Peyer's patch (tissue), 4 donors: ENCODE results near the gene CNTNAP2.

ENCODE experiments used
- CTCF ChIP-seq, 6 experiments: fragments of 450-650 bp in 4 of 6; fragments of 200-600 bp in 2 of 6; sonication (generic) in 1 of 6; IDR thresholded peaks; one replicate each; pipeline ENCODE4 v1.5.1; 2017 to 2019; ENCODE audit warnings: antibody characterized with exemption in 6 of 6, mild to moderate bottlenecking in 3 of 6, moderate library complexity in 1 of 6
- POLR2A ChIP-seq, 2 donors: fragments of 450-650 bp; IDR thresholded peaks; one replicate each; pipeline ENCODE4 v1.5.1; 2017; ENCODE audit warnings: antibody characterized with exemption in 2 of 2, mild to moderate bottlenecking in 2 of 2, moderate library complexity in 2 of 2

DNA sequence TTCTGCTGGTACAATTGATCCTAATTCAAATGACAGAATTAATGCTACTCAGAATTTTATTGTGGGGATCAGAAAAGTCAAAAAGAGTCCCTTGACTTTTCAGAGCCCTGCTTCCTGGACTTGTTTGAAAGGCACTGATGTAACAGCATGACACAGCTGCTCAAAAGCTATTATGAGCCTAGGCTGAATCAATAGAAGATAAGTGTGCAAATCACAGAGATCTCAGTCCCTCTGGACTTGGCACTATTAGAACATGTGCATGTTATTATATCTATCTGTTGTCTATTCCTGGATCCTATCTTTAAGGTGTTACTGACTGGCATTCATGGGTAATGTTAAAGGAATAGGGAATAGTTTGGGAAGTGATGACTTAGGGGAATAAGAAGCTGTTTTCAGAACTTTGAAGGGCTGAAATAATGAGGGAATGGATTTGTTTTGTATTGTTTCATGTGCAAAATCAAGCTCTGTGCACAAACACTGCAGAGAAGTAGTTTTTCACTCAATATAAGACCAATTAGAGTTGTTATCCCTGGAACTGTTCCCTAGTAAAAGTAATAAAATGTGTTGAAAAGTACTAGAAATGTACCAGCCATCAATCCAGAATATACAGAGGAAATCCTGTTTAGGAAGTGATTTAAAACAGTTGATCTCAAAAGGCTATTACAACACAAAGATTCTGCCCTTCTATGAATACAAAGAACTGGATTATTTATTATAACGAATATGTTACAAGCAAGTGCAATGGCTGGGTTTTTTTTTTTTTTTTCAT is 1659.1 kb downstream of the CNTNAP2 start:
- no peak for TF ChIP-seq CTCF (IDR thresholded peaks at IDR 0.05)
- no peak for TF ChIP-seq POLR2A (IDR thresholded peaks at IDR 0.05)
